SU-DHL-6 (cell line): ENCODE data around the gene PSORS1C1.

Source experiments
- H2AFZ ChIP-seq: fragments of 200-600 bp; sonication (generic); 2 replicates; pipeline ENCODE4 v1.6.1; 2014; ENCODE audit warnings: low read depth, mild to moderate bottlenecking, moderate library complexity, mixed read lengths, antibody characterized with exemption, low read length; ENCODE audit not compliant: severe bottlenecking
- H3F3A ChIP-seq: fragments of 200-600 bp; shearing (Covaris generic); 2 replicates; pipeline ENCODE4 v1.6.0; 2016; ENCODE audit warnings: antibody characterized with exemption, mild to moderate bottlenecking; ENCODE audit not compliant: insufficient read depth
- H3K27ac ChIP-seq: fragments of 200-600 bp; sonication (generic); 2 replicates; pipeline ENCODE4 v1.5.1; 2016; ENCODE audit warnings: low read depth, mild to moderate bottlenecking, low read length, moderate library complexity, mixed read lengths
- H3K27me3 ChIP-seq: fragments of 200-600 bp; sonication (generic), shearing (Covaris generic); 2 replicates; pipeline ENCODE4 v1.6.0; 2014; ENCODE audit warnings: mild to moderate bottlenecking, low read length
- H3K36me3 ChIP-seq: fragments of 200-600 bp; sonication (generic); 2 replicates; pipeline ENCODE4 v1.6.1; 2014; ENCODE audit warnings: mild to moderate bottlenecking, low read length, mixed read lengths
- H3K4me2 ChIP-seq: fragments of 300-600, 200-600 bp; shearing (Covaris generic), sonication (generic); 2 replicates; pipeline ENCODE4 v1.6.0; 2014; ENCODE audit warnings: low read length, low read depth, mild to moderate bottlenecking; ENCODE audit not compliant: poor library complexity, severe bottlenecking
- H3K4me3 ChIP-seq: fragments of 200-600 bp; sonication (generic); 2 replicates; pipeline ENCODE4 v1.5.1; 2014; ENCODE audit warnings: antibody characterized with exemption, low read length, mild to moderate bottlenecking, mixed read lengths; ENCODE audit not compliant: insufficient read depth, poor library complexity, severe bottlenecking
- H3K79me2 ChIP-seq: fragments of 200-600 bp; sonication (generic); 2 replicates; pipeline ENCODE4 v1.6.1; 2014; ENCODE audit warnings: mild to moderate bottlenecking, low read length, moderate library complexity; ENCODE audit not compliant: insufficient read depth
- H3K9ac ChIP-seq: fragments of 200-600 bp; sonication (generic); 2 replicates; pipeline ENCODE4 v1.7.0; 2014; ENCODE audit warnings: mild to moderate bottlenecking, low read length
- H3K9me2 ChIP-seq: fragments of 200-600 bp; sonication (generic); replicated peaks from 2 replicates; pipeline ENCODE4 v1.6.1; 2014; ENCODE audit warnings: low read length; ENCODE audit not compliant: insufficient read depth
- H3K9me3 ChIP-seq: fragments of 200-600 bp; sonication (generic); 2 replicates; pipeline ENCODE4 v1.6.1; 2014; ENCODE audit warnings: low read length, mixed read lengths; ENCODE audit not compliant: insufficient read depth
- H4K20me1 ChIP-seq: fragments of 200-600 bp; sonication (generic); 2 replicates; pipeline ENCODE4 v1.6.1; 2014; ENCODE audit warnings: low read depth, mild to moderate bottlenecking, antibody characterized with exemption, low read length, moderate library complexity, mixed read lengths
- CTCF ChIP-seq: fragments of 200-600 bp; sonication (generic); IDR thresholded peaks from one replicate; pipeline ENCODE4 v1.5.1; 2017; ENCODE audit warnings: antibody characterized with exemption, mild to moderate bottlenecking, low read length, moderate library complexity; ENCODE audit not compliant: insufficient read depth, poor library complexity, severe bottlenecking
- EZH2phosphoT487 ChIP-seq: fragments of 200-600 bp; sonication (generic), shearing (Covaris generic); conservative IDR thresholded peaks from 2 replicates; pipeline ENCODE4 v1.6.1; 2018; ENCODE audit warnings: mild to moderate bottlenecking, antibody characterized with exemption, low read length, moderate library complexity, mixed read lengths

PSORS1C1 gene

GRCh38 chr6:31157513-31158139, 43.0 kb downstream of the PSORS1C1 start, which contains the start of gene CCHCR1:
TSS of gene CCHCR1 (minus strand) at chr6:31157802. CDS start at chr6:31157600, 202 bp downstream.
- no peaks in the 10 kb centered on the region for H3K9me2 ChIP-seq
- no peaks in the 10 kb centered on the region for H3K27me3 ChIP-seq
- H4K20me1 ChIP-seq, result peaks cover 3% of the 10 kb centered on the region; the same call in 1 of the 2 replicates
- peak within 1 kb of the TSS; percentile 79 for H2AFZ ChIP-seq
- no peaks in the 10 kb centered on the region for H3K9me3 ChIP-seq
- peak within 1 kb of the TSS; percentile 80 for H3K4me2 ChIP-seq
- no peaks in the 10 kb centered on the region for H3F3A ChIP-seq
- H3K27ac ChIP-seq, result peak within 1 kb of the TSS; percentile 60
- H3K36me3 ChIP-seq, result peaks cover 15% of the 10 kb centered on the region; the same call in 1 of the 2 replicates
- peak within 1 kb of the TSS; percentile 76 for H3K9ac ChIP-seq
- TF ChIP-seq EZH2phosphoT487 (no peak), CTCF (no peak)
- H3K4me3 ChIP-seq, result peak within 1 kb of the TSS; percentile 89
- H3K79me2 ChIP-seq, result peaks cover 26% of the 10 kb centered on the region

GRCh38 chr6:31158140-31158862, 43.7 kb downstream of the PSORS1C1 start, which contains the start of gene TCF19:
TSS of gene TCF19 (plus strand) at chr6:31158589. CDS start at chr6:31159470, 881 bp downstream.
- peak within 1 kb of the TSS; percentile 60 for H3K27ac ChIP-seq
- peaks cover 26% of the 10 kb centered on the region for H3K79me2 ChIP-seq
- no peaks in the 10 kb centered on the region for H3F3A ChIP-seq
- no peaks in the 10 kb centered on the region for H3K9me2 ChIP-seq
- no peaks in the 10 kb centered on the region for H3K9me3 ChIP-seq
- peak within 1 kb of the TSS; percentile 80 for H3K4me2 ChIP-seq
- TF ChIP-seq CTCF (no peak), EZH2phosphoT487 (no peak)
- peak within 1 kb of the TSS; percentile 76 for H3K9ac ChIP-seq
- peaks cover 3% of the 10 kb centered on the region; the same call in 1 of the 2 replicates for H4K20me1 ChIP-seq
- peaks cover 15% of the 10 kb centered on the region; the same call in 1 of the 2 replicates for H3K36me3 ChIP-seq
- peak within 1 kb of the TSS; percentile 79 for H2AFZ ChIP-seq
- H3K27me3 ChIP-seq, result no peaks in the 10 kb centered on the region
- H3K4me3 ChIP-seq, result peak within 1 kb of the TSS; percentile 89

- 0 out of 2 replicates have a peak, but pooled peaks cover 5% of the 10 kb centered on the region for H3F3A ChIP-seq
- H3K9me3 ChIP-seq, result no peaks in the 10 kb centered on the region
- peak overlapping the region; percentile 85 for H3K4me3 ChIP-seq
- peak overlapping the region; percentile 76 for H3K9ac ChIP-seq
- peak overlapping the region; percentile 47 for H2AFZ ChIP-seq
- peak overlapping the region; percentile 60 for H3K27ac ChIP-seq
- H3K36me3 ChIP-seq, result peaks cover 14% of the 10 kb centered on the region; the same call in 1 of the 2 replicates
- H3K9me2 ChIP-seq, result no peaks in the 10 kb centered on the region
- peak overlapping the region; percentile 80 for H3K4me2 ChIP-seq
- H4K20me1 ChIP-seq, result peaks cover 3% of the 10 kb centered on the region; the same call in 1 of the 2 replicates
- peaks cover 26% of the 10 kb centered on the region for H3K79me2 ChIP-seq
- no peaks in the 10 kb centered on the region for H3K27me3 ChIP-seq
- TF ChIP-seq CTCF (peak; percentile 28), EZH2phosphoT487 (no peak)
Measured at GRCh38 chr6:31158863-31159855, 44.6 kb downstream of the PSORS1C1 start.
